GM12801 (cell line): ENCODE data around the gene DHX8.

Experiments
- CTCF ChIP-seq: IDR thresholded peaks from one replicate; pipeline ENCODE4 v1.5.1; 2011; ENCODE audit warnings: control low read depth; ENCODE audit not compliant: insufficient read length; ENCODE audit errors: extremely low read depth

The DHX8 gene

GRCh38 chr17:43532581-43532980, 48.8 kb downstream of the DHX8 start:
- no peak for TF ChIP-seq CTCF

GRCh38 chr17:43533699-43534098, 49.9 kb downstream of the DHX8 start:
- TF ChIP-seq CTCF = no peak

- TF ChIP-seq CTCF = no peak
Measured at GRCh38 chr17:43534909-43535308, 51.1 kb downstream of the DHX8 start.

- TF ChIP-seq CTCF = no peak
Measured at GRCh38 chr17:43536236-43536992, 52.6 kb downstream of the DHX8 start.

GRCh38 chr17:43540821-43541674, 57.3 kb downstream of the DHX8 start:
- no peak for TF ChIP-seq CTCF

- no peak for TF ChIP-seq CTCF
Measured at GRCh38 chr17:43542859-43543258, 59.1 kb downstream of the DHX8 start.

GRCh38 chr17:43543300-43543699, 59.5 kb downstream of the DHX8 start:
- no peak for TF ChIP-seq CTCF
